ENCODE data around the gene MS4A1. TPM values are rescaled to one million over a fixed set of nuclear protein-coding genes. Genes with fewer than 3 reads are reported as not detected.

The MS4A1 gene
- total RNA-seq, 1 experiment from 2014 or later = not detected

DNA sequence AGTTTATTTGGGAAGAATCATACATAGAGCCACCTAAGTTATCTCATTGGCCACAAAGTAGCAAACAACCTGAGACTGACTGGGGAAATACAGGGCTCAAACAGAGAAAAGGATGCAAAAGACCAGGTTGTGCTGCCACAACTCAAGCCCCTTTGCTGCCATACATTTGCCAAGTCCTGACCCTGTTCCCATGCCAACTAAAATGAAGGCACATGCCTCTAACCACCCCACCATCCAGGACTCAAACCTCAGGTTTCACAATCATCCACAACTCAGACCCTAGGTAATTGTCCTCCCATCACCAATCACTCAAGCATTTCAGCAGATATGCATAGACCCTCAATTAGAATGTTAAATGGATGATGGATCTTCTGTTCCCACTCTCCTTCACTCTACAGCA, 1.4 kb upstream of the MS4A1 start:
- intact Hi-C loops (cut with micrococcal nuclease; ENCODE audit: unreplicated experiment) = no loop called here
- TF ChIP-seq EZH2 (IDR thresholded peaks at IDR 0.05; ENCODE audit: borderline replicate concordance, low read depth, low read length, poor library complexity, severe bottlenecking) = no peak
- no peak for TF ChIP-seq CTCF (conservative IDR thresholded peaks at IDR 0.05; ENCODE audit: low read depth, low read length)
- no peak overlapping the region for H3K27ac ChIP-seq (ENCODE audit: low read depth, low read length, poor library complexity, severe bottlenecking)
- BruUV-seq (replicated peaks) = no TSS peak
- H3K4me1 ChIP-seq (ENCODE audit: insufficient read depth, low read length, poor library complexity, severe bottlenecking) = no peaks in the 10 kb centered on the region
- H3K27me3 ChIP-seq (replicated peaks; ENCODE audit: insufficient read depth, low read depth, low read length, poor library complexity) = peaks cover 6% of the 10 kb centered on the region
- DNase-seq (ENCODE audit: low spot score) = no peak
- H3K9me3 ChIP-seq (ENCODE audit: low read depth, low read length, poor library complexity, severe bottlenecking) = no peaks in the 10 kb centered on the region
- no peaks in the 10 kb centered on the region for H3K36me3 ChIP-seq (ENCODE audit: insufficient read depth, low read length, poor library complexity, severe bottlenecking)
- ChIA-PET CTCF (no interaction called here), POLR2A (ENCODE audit: low non-redundant PET) (interaction anchor here (1.0 kb wide), 1 partner anchor 230 kb away, joined by 3 read pairs; no protein-coding TSS in a partner anchor)
- no peak overlapping the region for H3K4me3 ChIP-seq (ENCODE audit: low read depth, low read length, poor library complexity, severe bottlenecking)

DNA sequence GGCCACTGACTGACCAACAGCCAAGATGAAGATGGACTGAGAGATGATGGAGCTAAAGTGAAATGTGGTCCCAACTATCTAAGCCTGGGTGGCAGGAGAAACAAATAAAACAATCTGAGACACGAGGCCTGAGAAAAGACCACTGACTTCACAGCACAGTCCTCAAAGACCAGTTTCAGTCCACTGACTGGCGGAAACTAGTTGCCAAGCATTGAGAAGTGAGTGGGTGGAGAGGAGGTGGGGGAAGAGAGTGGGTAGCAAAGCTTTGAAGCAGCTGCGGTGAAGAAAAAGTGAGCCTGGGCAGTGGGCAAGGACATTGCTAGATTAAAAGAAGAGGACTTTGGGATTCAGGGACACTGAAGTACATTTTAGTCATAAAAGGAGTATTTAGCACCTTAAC, 1.9 kb downstream of the MS4A1 start:
- CTCF ChIA-PET = no interaction called here
- BruUV-seq (replicated peaks) = no TSS peak

GRCh38 chr11:60459345-60459744, 3.7 kb downstream of the MS4A1 start:
- H3K4me3 ChIP-seq (ENCODE audit: low read depth, low read length, poor library complexity, severe bottlenecking) = no peak overlapping the region
- TF ChIP-seq EZH2 (IDR thresholded peaks at IDR 0.05; ENCODE audit: borderline replicate concordance, low read depth, low read length, poor library complexity, severe bottlenecking) (no peak), CTCF (conservative IDR thresholded peaks at IDR 0.05; ENCODE audit: low read depth, low read length) (no peak)
- H3K9me3 ChIP-seq (ENCODE audit: low read depth, low read length, poor library complexity, severe bottlenecking) = no peaks in the 10 kb centered on the region
- BruUV-seq (replicated peaks) = no TSS peak
- peaks cover 6% of the 10 kb centered on the region for H3K27me3 ChIP-seq (replicated peaks; ENCODE audit: insufficient read depth, low read depth, low read length, poor library complexity)
- no peak for DNase-seq (ENCODE audit: low spot score)
- no peak overlapping the region for H3K27ac ChIP-seq (ENCODE audit: low read depth, low read length, poor library complexity, severe bottlenecking)
- ChIA-PET POLR2A (ENCODE audit: low non-redundant PET) (no interaction called here), CTCF (no interaction called here)
- intact Hi-C loops (cut with micrococcal nuclease; ENCODE audit: unreplicated experiment) = no loop called here
- no peaks in the 10 kb centered on the region for H3K4me1 ChIP-seq (ENCODE audit: insufficient read depth, low read length, poor library complexity, severe bottlenecking)
- no peaks in the 10 kb centered on the region for H3K36me3 ChIP-seq (ENCODE audit: insufficient read depth, low read length, poor library complexity, severe bottlenecking)

More for the DNA sequence above, 1.9 kb downstream of the MS4A1 start:
- no peak for DNase-seq (ENCODE audit: low spot score)
- Histone ChIP-seq H3K4me1 (ENCODE audit: insufficient read depth, low read length, poor library complexity, severe bottlenecking) (no peaks in the 10 kb centered on the region), H3K9me3 (ENCODE audit: low read depth, low read length, poor library complexity, severe bottlenecking) (no peaks in the 10 kb centered on the region), H3K27me3 (replicated peaks; ENCODE audit: insufficient read depth, low read depth, low read length, poor library complexity) (peaks cover 6% of the 10 kb centered on the region), H3K4me3 (ENCODE audit: low read depth, low read length, poor library complexity, severe bottlenecking) (no peak overlapping the region), H3K36me3 (ENCODE audit: insufficient read depth, low read length, poor library complexity, severe bottlenecking) (no peaks in the 10 kb centered on the region), H3K27ac (ENCODE audit: low read depth, low read length, poor library complexity, severe bottlenecking) (no peak overlapping the region)
- no peak for TF ChIP-seq CTCF (conservative IDR thresholded peaks at IDR 0.05; ENCODE audit: low read depth, low read length)
- TF ChIP-seq EZH2 (IDR thresholded peaks at IDR 0.05; ENCODE audit: borderline replicate concordance, low read depth, low read length, poor library complexity, severe bottlenecking) = no peak
- POLR2A ChIA-PET (ENCODE audit: low non-redundant PET) = no interaction called here
- intact Hi-C loops (cut with micrococcal nuclease; ENCODE audit: unreplicated experiment) = no loop called here
